ENCODE data around the gene ZNRF2.

- no peak for TF ChIP-seq CTCF (IDR thresholded peaks at IDR 0.05; ENCODE audit: insufficient read depth, low read length, poor library complexity, severe bottlenecking)
- TF ChIP-seq EZH2phosphoT487 (conservative IDR thresholded peaks at IDR 0.05; ENCODE audit: low read length): no peak
These were observed 32.6 kb upstream of the ZNRF2 start for GRCh38 chr7:30251708-30252329.

Data from SU-DHL-6 (cell line).